Measurements from ENCODE around the gene SART1. TPM values are rescaled to one million over a fixed set of nuclear protein-coding genes. Genes with fewer than 3 reads are reported as not detected.

SART1 gene
- total RNA-seq, 1 experiment from 2014 or later: 74.6 TPM

DNA sequence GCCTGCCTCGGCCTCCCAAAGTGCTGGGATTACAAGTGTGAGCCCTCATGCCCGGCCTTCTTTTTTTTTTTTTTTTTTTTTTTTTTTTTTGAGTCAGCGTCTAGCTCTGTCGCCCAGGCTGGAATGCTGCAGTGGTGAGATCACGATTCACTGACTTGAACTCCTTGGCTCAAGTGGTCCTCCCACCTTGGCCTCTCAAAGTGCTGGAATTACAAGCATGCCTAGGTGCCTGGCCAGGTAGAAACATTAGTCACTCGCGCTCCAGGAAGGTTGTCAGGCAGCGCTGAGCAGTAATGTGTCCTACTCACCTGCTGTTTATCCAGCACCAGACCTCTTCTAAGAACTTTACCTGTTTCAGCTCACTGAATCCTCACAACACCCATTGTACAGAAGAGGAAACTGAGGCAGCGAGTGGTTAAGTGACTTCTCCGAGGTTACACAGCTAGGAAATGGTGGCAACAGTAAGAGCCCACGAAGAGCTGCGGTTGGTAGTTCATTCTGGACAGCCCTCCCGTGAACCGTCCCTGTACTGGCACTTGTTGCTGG lies 49.8 kb downstream of the SART1 start:
- Histone ChIP-seq H3K9me2 (ENCODE audit: insufficient read depth) (no peaks in the 10 kb centered on the region), H3K79me2 (ENCODE audit: low read depth) (0 out of 2 replicates have a peak, but pooled peaks cover 4% of the 10 kb centered on the region), H3K4me1 (replicated peaks; ENCODE audit: insufficient read depth) (peaks cover 64% of the 10 kb centered on the region), H4K20me1 (ENCODE audit: insufficient read depth) (no peaks in the 10 kb centered on the region), H3K4me2 (peak overlapping the region; percentile 75), H3K4me3 (peak overlapping the region; percentile 52), H3K27me3 (ENCODE audit: insufficient read depth, low read depth) (no peaks in the 10 kb centered on the region), H3K27ac (peak overlapping the region; percentile 66), H3F3A (ENCODE audit: insufficient read depth, low read depth) (peaks cover 67% of the 10 kb centered on the region), H2AFZ (peak overlapping the region; percentile 68), H3K9me3 (ENCODE audit: insufficient read depth, low read depth) (no peaks in the 10 kb centered on the region), H3K36me3 (ENCODE audit: low read depth) (no peaks in the 10 kb centered on the region)
- peak; percentile 94 to 100 for DNase-seq
- intact Hi-C loops (cut with micrococcal nuclease; ENCODE audit: unreplicated experiment): loop anchor here (5.0 kb wide), 4 partner anchors 256 to 454 kb away; partner anchors contain the start of genes FAM89B, LTBP3, RAB1B and ZNRD2
- POLR2A ChIA-PET (ENCODE audit: unreplicated experiment): interaction anchor here (0.6 to 0.8 kb wide), 4 partner anchors 9 to 301 kb away, joined by 3 to 18 read pairs (median 13); partner anchors contain the start of genes BANF1, CFL1 and EIF1AD
- TSS peak; percentile 12 for BruUV-seq (replicated peaks)
- TF ChIP-seq, protein P1, sequence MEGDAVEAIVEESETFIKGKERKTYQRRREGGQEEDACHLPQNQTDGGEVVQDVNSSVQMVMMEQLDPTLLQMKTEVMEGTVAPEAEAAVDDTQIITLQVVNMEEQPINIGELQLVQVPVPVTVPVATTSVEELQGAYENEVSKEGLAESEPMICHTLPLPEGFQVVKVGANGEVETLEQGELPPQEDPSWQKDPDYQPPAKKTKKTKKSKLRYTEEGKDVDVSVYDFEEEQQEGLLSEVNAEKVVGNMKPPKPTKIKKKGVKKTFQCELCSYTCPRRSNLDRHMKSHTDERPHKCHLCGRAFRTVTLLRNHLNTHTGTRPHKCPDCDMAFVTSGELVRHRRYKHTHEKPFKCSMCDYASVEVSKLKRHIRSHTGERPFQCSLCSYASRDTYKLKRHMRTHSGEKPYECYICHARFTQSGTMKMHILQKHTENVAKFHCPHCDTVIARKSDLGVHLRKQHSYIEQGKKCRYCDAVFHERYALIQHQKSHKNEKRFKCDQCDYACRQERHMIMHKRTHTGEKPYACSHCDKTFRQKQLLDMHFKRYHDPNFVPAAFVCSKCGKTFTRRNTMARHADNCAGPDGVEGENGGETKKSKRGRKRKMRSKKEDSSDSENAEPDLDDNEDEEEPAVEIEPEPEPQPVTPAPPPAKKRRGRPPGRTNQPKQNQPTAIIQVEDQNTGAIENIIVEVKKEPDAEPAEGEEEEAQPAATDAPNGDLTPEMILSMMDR (conservative IDR thresholded peaks at IDR 0.05): no peak
- TF ChIP-seq EZH2 (IDR thresholded peaks at IDR 0.05; ENCODE audit: low read depth): no peak
- CTCF ChIA-PET: interaction anchor here (0.6 kb wide), 3 partner anchors 40 to 236 kb away, joined by 5 to 9 read pairs (median 7); no protein-coding TSS in a partner anchor

DNA sequence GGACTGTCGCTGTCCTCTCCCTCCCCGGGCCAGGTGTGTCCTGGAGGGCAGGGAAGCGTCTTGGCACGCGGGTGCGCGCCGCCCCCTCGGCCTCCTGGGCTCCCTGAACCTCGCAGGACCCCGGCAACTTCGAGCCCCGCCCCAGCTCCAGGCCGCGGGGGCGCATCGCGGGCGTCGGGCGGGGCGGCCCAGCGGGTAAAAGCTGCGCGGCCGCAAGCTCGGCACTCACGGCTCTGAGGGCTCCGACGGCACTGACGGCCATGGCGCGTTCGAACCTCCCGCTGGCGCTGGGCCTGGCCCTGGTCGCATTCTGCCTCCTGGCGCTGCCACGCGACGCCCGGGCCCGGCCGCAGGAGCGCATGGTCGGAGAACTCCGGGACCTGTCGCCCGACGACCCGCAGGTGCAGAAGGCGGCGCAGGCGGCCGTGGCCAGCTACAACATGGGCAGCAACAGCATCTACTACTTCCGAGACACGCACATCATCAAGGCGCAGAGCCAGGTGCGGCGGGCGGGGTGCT lies 50.3 kb downstream of the SART1 start, which contains the start of gene CST6:
Gene CST6 (plus strand): TSS at position 224 of the 519 bp plus-strand sequence. CDS start 37 bp downstream, at position 261.
- intact Hi-C loops (cut with micrococcal nuclease; ENCODE audit: unreplicated experiment): loop anchor here (2.0 to 5.0 kb wide), 5 partner anchors 41 to 455 kb away; partner anchors contain the start of genes FAM89B, LTBP3, RAB1B and SF3B2
- Histone ChIP-seq H2AFZ (peak within 1 kb of the TSS; percentile 68), H4K20me1 (ENCODE audit: insufficient read depth) (no peaks in the 10 kb centered on the region), H3F3A (ENCODE audit: insufficient read depth, low read depth) (peaks cover 64% of the 10 kb centered on the region), H3K36me3 (ENCODE audit: low read depth) (no peaks in the 10 kb centered on the region), H3K27me3 (ENCODE audit: insufficient read depth, low read depth) (no peaks in the 10 kb centered on the region), H3K79me2 (ENCODE audit: low read depth) (0 out of 2 replicates have a peak, but pooled peaks cover 4% of the 10 kb centered on the region), H3K9me2 (ENCODE audit: insufficient read depth) (no peaks in the 10 kb centered on the region), H3K4me1 (replicated peaks; ENCODE audit: insufficient read depth) (peaks cover 69% of the 10 kb centered on the region), H3K9me3 (ENCODE audit: insufficient read depth, low read depth) (no peaks in the 10 kb centered on the region), H3K4me3 (peak within 1 kb of the TSS; percentile 52), H3K27ac (peak within 1 kb of the TSS; percentile 66), H3K4me2 (peak within 1 kb of the TSS; percentile 75)
- no peak for TF ChIP-seq EZH2 (IDR thresholded peaks at IDR 0.05; ENCODE audit: low read depth)
- TF ChIP-seq, protein P1 (conservative IDR thresholded peaks at IDR 0.05): no peak
- TSS peak; percentile 66 for BruUV-seq (replicated peaks)
- POLR2A ChIA-PET (ENCODE audit: unreplicated experiment): interaction anchor here (0.7 to 0.8 kb wide), 2 partner anchors 154 to 301 kb away, joined by 14 to 18 read pairs; partner anchors contain the start of gene CFL1
- CTCF ChIA-PET: interaction anchor here (0.6 kb wide), 3 partner anchors 39 to 237 kb away, joined by 5 to 9 read pairs (median 7); no protein-coding TSS in a partner anchor
- peak; percentile 47 to 55 for DNase-seq

DNA sequence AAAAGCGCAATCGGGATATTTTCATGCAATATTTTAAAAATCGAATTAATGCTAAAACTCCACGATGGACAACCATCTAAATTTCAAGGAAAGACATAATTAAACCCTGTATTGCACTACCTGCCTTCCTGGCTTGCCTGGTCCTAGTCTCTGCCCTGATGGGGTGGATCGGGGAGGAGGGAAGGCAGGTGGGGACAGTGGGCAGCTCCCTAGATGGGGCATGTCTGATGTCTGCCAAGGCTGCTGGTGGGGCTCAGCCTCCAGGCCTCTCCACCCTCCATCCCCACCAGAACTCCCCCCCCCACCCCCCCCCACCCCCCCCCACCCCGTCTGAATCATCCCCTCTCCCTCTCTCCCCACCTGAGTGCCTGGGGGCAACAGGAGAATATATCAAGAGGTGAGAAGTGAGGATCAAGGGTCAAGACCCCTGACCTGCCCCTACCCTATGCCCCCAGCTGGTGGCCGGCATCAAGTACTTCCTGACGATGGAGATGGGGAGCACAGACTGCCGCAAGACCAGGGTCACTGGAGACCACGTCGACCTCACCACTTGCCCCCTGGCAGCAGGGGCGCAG lies 50.9 kb downstream of the SART1 start:
- Histone ChIP-seq H3K9me3 (ENCODE audit: insufficient read depth, low read depth) (no peaks in the 10 kb centered on the region), H3K27ac (peak overlapping the region; percentile 66), H3K36me3 (ENCODE audit: low read depth) (no peaks in the 10 kb centered on the region), H3K4me2 (peak overlapping the region; percentile 75), H3K79me2 (ENCODE audit: low read depth) (0 out of 2 replicates have a peak, but pooled peaks cover 4% of the 10 kb centered on the region), H3K9me2 (ENCODE audit: insufficient read depth) (no peaks in the 10 kb centered on the region), H4K20me1 (ENCODE audit: insufficient read depth) (no peaks in the 10 kb centered on the region), H3K27me3 (ENCODE audit: insufficient read depth, low read depth) (no peaks in the 10 kb centered on the region), H3F3A (ENCODE audit: insufficient read depth, low read depth) (peaks cover 60% of the 10 kb centered on the region), H3K4me1 (replicated peaks; ENCODE audit: insufficient read depth) (peaks cover 69% of the 10 kb centered on the region), H2AFZ (peak overlapping the region; percentile 68; the same call in 1 of the 2 replicates), H3K4me3 (peak overlapping the region; percentile 52)
- no TSS peak for BruUV-seq (replicated peaks)
- ChIA-PET CTCF (interaction anchor here (0.7 to 0.8 kb wide), 2 partner anchors 10 to 35 kb away, joined by 3 read pairs; no protein-coding TSS in a partner anchor), POLR2A (ENCODE audit: unreplicated experiment) (interaction anchor here (0.6 to 0.7 kb wide), 2 partner anchors 25 to 112 kb away, joined by 3 read pairs; no protein-coding TSS in a partner anchor)
- TF ChIP-seq EZH2 (IDR thresholded peaks at IDR 0.05; ENCODE audit: low read depth): no peak
- TF ChIP-seq, protein P1 (conservative IDR thresholded peaks at IDR 0.05): no peak
- DNase-seq: peak in 1 of 2 experiments; percentile 55
- intact Hi-C loops (cut with micrococcal nuclease; ENCODE audit: unreplicated experiment): loop anchor here (2.0 to 5.0 kb wide), 5 partner anchors 40 to 455 kb away; partner anchors contain the start of genes FAM89B, LTBP3, RAB1B and SF3B2

Measured in PC-9 (cell line).